ENCODE measurements around the gene KCNA2. TPM values are rescaled to one million over a fixed set of nuclear protein-coding genes. Genes with fewer than 3 reads are reported as not detected.

The KCNA2 gene
- total RNA-seq, 1 experiment from 2014 or later: 1.1 TPM

DNA sequence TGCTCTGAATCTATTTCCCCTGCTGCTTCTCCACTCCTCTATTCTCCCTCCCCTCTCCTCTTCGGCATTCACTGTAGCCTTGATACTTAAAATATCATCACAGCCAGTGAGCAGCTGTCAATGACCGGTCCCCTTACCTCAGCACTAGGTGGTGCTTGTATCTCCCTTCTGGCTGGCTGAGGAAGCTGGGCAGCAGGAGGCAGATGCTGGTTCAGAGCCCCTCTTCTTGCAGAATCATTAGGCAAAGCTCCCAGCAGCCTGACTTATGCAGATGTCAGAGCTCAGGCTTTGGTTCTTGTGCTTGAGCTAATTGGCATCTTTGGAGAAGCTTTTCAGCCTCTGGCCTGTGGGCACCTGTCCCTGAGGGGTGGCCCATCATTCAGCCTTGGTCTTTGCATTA is 31.9 kb upstream of the KCNA2 start:
- no TSS peak for BruUV-seq (replicated peaks)
- H3K9me3 ChIP-seq (ENCODE audit: control insufficient read depth, insufficient read depth, low read depth, low read length): no peaks in the 10 kb centered on the region
- ChIA-PET POLR2A (no interaction called here), CTCF (no interaction called here)
- in situ Hi-C loops (cut with HindIII; ENCODE audit: low pct_unique_long_range_greater_than_20kb, low sequenced_read_pairs) (no loop called here), intact Hi-C loops (cut with micrococcal nuclease; ENCODE audit: unreplicated experiment) (no loop called here)
- no peak overlapping the region for H3K4me3 ChIP-seq (ENCODE audit: low read depth in 2 of 2, low read length in 2 of 2)
- TF ChIP-seq SIN3A (IDR thresholded peaks at IDR 0.05; ENCODE audit: borderline replicate concordance, insufficient read depth, low read depth, low read length) (no peak), TCF7L2 (IDR thresholded peaks at IDR 0.05; ENCODE audit: low read depth, low read length) (no peak), POLR2AphosphoS5 (IDR thresholded peaks at IDR 0.05; ENCODE audit: low read depth, low read length) (no peak), REST (IDR thresholded peaks at IDR 0.05; ENCODE audit: insufficient read depth in 1 of 2, low read depth in 2 of 2, low read length in 1 of 2) (no peak), CTCF (IDR thresholded peaks at IDR 0.05) (no peak)
- no peak for DNase-seq (ENCODE audit: low read depth, low spot score)
- H3K36me3 ChIP-seq (ENCODE audit: control insufficient read depth, insufficient read depth, low read length): no peaks in the 10 kb centered on the region
- no peaks in the 10 kb centered on the region for H3K4me1 ChIP-seq (ENCODE audit: control insufficient read depth, insufficient read depth, low read length)
- ATAC-seq: no peak
- no peaks in the 10 kb centered on the region for H3K27me3 ChIP-seq (ENCODE audit: control insufficient read depth, insufficient read depth, low read length)
- H3K27ac ChIP-seq (ENCODE audit: low read length): no peak overlapping the region

GRCh38 chr1:110637475-110637874 is 31.3 kb upstream of the KCNA2 start:
- H3K4me3 ChIP-seq (ENCODE audit: low read depth in 2 of 2, low read length in 2 of 2): no peak overlapping the region
- H3K4me1 ChIP-seq (ENCODE audit: control insufficient read depth, insufficient read depth, low read length): no peaks in the 10 kb centered on the region
- no TSS peak for BruUV-seq (replicated peaks)
- intact Hi-C loops (cut with micrococcal nuclease; ENCODE audit: unreplicated experiment) (no loop called here), in situ Hi-C loops (cut with HindIII; ENCODE audit: low pct_unique_long_range_greater_than_20kb, low sequenced_read_pairs) (no loop called here)
- CTCF ChIA-PET: no interaction called here
- POLR2A ChIA-PET: no interaction called here
- H3K27ac ChIP-seq (ENCODE audit: low read length): no peak overlapping the region
- H3K27me3 ChIP-seq (ENCODE audit: control insufficient read depth, insufficient read depth, low read length): no peaks in the 10 kb centered on the region; the same call in 1 of the 2 replicates
- no peaks in the 10 kb centered on the region for H3K9me3 ChIP-seq (ENCODE audit: control insufficient read depth, insufficient read depth, low read depth, low read length)
- ATAC-seq: no peak
- no peaks in the 10 kb centered on the region for H3K36me3 ChIP-seq (ENCODE audit: control insufficient read depth, insufficient read depth, low read length)
- DNase-seq (ENCODE audit: low read depth, low spot score): no peak
- TF ChIP-seq TCF7L2 (IDR thresholded peaks at IDR 0.05; ENCODE audit: low read depth, low read length) (no peak), REST (IDR thresholded peaks at IDR 0.05; ENCODE audit: insufficient read depth in 1 of 2, low read depth in 2 of 2, low read length in 1 of 2) (no peak), POLR2AphosphoS5 (IDR thresholded peaks at IDR 0.05; ENCODE audit: low read depth, low read length) (no peak), SIN3A (IDR thresholded peaks at IDR 0.05; ENCODE audit: borderline replicate concordance, insufficient read depth, low read depth, low read length) (no peak), CTCF (IDR thresholded peaks at IDR 0.05) (no peak)

All from Panc1 (cell line).